ENCODE data around the gene SYNGR2.
"Not testable (repeated sequence)": the region's sequence is repeated elsewhere in the genome, so short reads cannot be mapped to it uniquely, and the experiment has no call there.

SYNGR2 gene

DNA sequence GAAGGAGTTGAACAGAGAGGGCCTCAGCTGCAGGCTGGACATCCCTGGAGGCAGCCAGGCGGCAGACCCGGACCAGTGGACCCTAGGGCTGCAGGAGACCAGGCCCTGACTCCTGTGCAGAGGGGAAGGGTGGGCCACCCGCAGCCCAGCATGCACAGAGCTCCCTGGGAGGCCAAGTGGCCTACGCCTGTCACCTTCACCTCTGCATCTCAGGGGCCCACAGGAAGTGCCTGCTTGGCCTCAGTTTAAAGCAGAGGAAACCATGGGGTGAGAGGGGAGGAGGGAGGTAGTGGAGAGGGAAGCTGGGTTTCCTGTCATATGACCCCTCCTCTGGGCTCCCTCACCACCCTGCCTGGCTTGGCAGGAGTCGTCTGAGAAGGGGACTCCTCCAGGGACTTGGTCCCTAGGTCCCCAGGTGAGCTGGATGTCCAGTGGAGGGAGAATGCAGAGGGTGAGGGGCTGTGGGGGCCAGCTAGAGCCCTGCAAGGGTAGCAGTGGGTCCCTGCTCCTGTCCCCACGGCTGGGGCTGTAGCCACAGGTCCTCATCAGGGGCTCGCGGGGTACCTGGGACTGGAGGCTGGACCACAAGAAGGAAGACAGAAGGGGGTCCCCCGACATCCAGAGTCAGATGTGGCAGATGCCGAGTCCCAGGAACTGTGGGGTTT is 37.8 kb upstream of the SYNGR2 start, which contains the start of gene TMC8:
Gene TMC8, plus strand, starts transcription at position 335 of the 665 bp plus-strand sequence. CDS start 818 bp downstream, outside the sequence.
- no peak for DNase-seq

DNA sequence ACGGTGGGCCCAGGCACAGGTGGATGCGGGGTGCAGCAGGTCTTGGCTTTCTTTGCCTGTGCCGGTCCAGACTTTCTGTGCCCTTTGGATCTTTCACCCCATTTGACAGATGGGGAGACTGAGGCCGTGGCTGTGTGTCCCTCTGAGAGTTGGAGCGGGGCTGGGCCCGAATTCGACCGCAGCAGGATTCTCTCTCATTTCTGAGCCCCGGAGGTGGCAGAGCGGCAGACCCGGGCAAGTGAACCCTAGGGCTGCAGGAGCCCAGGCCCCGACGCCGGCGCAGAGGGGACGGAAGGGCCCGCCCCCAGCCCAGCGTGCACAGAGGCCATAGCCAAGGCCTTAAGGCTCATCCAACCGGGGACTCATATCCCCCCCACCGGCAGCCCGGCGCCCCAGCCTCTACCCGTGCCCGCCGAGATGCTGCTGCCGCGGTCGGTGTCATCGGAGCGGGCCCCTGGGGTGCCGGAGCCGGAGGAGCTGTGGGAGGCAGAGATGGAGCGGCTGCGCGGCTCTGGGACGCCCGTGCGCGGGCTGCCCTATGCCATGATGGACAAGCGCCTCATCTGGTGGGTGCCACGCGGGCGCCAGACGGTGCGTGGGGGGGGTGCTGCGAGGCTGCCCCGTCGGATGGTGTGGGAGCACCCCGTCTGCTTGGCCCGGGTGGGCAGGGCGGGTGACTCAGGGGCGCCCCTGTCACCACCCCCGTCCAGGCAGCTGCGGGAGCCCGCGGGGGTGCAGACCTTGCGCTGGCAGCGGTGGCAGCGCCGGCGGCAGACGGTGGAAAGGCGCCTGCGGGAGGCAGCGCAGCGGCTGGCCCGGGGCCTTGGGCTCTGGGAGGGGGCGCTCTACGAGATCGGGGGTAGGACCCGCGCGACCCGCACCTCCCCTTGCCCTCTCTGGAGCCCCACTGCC is 37.0 kb upstream of the SYNGR2 start:
- DNase-seq, result no peak

DNA sequence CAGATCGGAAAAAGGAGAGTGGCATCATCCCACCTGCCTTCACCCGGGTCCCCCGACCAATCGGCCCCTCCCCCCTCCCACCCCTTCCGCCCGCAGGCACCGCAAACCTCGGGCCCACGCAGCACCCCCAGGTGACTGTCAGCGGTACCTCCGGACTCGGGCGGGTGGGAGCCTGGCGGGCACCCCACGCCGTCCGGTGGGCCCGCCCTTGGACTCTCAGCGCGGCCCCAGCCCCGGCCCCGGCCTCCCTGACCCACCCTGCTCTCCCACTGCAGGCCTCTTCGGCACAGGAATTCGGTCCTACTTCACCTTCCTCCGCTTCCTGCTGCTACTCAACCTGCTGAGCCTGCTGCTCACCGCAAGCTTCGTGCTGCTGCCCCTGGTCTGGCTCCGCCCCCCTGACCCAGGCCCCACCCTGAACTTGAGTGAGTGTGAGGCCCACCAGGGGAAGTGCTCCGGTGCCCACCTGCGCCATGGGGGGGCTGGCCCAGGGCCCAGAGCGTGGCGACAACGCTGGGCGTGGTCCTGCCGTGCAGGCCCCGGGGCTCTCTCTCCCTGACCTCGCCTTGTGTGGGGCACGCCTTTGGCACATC is 36.2 kb upstream of the SYNGR2 start:
- DNase-seq, result no peak

GRCh38 chr17:78132767-78133178 is 35.6 kb upstream of the SYNGR2 start:
- no peak for DNase-seq

- no peak for DNase-seq
Measured at GRCh38 chr17:78133179-78133951, 35.0 kb upstream of the SYNGR2 start.

DNA sequence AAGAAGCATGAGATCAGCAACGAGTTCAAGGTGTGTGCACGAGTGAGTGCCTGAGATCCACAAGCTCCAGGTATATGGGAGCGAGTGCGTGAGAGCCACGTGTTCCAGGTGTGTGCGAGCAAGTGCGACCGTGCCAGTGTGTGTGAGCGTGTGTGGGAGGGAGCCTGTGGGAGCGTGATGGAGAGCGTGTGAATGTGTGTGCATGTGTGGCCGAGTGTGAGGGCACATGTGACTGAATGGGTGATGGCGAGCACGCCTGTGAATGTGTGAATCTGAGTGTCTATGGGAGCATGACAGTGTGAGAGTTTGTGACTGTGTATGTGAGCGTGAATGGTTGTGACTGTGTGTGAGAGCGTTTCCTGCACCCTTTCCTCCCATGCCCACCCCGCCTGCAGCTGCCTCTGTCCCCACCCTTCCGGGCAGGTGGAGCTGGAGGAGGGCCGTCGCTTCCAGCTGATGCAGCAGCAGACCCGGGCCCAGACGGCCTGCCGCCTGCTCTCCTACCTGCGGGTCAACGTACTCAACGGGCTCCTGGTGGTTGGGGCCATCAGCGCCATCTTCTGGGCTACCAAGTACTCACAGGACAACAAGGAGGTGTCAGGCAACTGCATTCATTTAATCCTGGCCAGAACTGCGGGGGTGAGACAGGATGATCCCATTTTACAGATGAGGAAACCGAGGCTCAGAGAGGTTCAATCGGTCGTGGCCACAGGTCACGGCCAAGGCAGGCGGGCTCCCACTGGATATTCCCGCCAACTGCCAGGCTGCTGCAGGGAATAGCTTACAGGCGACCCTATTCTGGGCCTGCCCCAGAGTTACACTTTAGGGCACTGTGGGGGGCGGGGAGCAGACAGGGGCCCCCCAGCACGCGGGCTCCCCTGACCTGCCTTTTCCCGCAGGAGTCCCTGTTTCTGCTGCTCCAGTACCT is 34.1 kb upstream of the SYNGR2 start:
- DNase-seq, result no peak

GRCh38 chr17:78134899-78135385 is 33.4 kb upstream of the SYNGR2 start:
- no peak for DNase-seq

- DNase-seq, result no peak
Measured at GRCh38 chr17:78135858-78136500, 32.4 kb upstream of the SYNGR2 start.

DNA sequence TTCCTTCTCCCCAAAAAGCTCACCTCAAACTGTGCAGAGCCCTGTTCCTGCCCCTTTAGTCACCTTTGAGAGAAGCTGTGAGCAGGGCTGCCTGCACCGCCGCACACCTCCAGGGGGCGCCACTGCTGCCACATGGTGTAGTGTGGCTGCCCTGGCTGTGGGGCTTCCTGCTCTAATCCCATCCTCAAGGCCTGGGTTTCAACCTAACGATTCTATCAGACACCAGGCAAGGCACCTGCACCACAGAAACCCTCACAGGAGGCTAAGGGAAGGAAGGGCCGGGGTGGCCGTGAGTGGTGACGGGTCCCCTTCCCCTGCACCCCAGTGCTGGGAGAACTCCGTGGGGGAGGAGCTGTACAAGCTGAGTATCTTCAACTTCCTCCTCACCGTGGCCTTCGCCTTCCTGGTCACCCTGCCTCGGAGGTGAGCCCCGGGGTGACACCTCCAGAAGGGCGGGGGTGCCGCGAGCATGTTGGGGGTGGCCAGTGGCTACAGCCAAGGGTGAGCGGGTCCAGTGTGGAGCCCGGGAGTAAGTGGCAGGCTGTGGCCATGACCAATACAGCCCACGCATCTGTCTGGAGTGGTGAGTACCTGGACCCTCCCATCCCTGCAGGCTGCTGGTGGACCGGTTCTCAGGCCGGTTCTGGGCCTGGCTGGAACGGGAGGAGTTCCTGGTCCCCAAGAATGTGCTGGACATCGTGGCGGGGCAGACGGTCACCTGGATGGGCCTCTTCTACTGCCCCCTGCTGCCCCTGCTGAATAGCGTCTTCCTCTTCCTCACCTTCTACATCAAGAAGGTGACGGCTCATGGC is 30.8 kb upstream of the SYNGR2 start:
- DNase-seq, result no peak

- no peak for DNase-seq
Measured at GRCh38 chr17:78138204-78139060, 29.9 kb upstream of the SYNGR2 start.

- DNase-seq, result not testable (repeated sequence)
Measured at GRCh38 chr17:78139861-78140168, 28.6 kb upstream of the SYNGR2 start.

DNA sequence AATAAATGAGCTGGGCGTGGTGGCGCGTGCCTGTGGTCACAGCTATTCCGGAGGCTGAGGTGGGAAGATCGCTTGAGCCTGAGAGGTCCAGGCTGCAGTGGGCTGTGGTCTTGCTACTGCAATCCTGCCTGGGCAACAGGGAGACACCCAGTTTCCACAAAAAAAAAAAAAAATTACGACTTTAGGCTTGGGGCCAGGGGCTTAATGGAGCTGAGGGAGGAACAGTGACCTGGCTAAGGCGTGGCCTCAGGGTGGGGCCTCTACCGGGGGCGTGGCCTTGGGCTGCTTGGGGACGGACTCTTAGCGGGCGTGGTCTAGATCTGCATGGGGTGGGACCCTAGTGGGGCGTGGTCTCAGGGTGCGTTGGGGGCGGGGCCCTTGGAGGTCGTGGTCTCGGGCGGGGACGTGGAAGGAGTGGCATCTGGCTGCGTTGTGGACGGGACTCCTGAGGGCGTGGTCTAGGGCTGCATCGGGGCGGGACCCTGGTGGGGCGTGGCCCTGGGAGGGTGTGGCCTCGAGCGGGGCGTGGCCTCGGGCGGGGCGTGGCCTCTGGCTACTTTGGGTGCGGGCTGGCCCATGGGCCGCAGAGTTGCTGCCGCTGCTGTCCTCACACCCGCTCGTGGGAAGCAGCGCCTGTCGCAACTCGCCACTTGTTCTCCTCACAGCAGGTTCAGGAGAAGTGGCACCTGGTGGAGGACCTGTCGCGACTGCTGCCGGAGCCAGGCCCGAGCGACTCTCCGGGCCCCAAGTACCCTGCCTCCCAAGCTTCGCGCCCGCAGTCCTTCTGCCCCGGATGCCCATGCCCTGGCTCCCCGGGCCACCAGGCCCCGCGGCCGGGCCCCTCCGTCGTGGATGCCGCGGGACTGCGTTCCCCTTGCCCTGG is 28.0 kb upstream of the SYNGR2 start:
- peak; percentile 76 for DNase-seq

- DNase-seq, result no peak
Measured at GRCh38 chr17:78141437-78142118, 26.8 kb upstream of the SYNGR2 start.

DNA sequence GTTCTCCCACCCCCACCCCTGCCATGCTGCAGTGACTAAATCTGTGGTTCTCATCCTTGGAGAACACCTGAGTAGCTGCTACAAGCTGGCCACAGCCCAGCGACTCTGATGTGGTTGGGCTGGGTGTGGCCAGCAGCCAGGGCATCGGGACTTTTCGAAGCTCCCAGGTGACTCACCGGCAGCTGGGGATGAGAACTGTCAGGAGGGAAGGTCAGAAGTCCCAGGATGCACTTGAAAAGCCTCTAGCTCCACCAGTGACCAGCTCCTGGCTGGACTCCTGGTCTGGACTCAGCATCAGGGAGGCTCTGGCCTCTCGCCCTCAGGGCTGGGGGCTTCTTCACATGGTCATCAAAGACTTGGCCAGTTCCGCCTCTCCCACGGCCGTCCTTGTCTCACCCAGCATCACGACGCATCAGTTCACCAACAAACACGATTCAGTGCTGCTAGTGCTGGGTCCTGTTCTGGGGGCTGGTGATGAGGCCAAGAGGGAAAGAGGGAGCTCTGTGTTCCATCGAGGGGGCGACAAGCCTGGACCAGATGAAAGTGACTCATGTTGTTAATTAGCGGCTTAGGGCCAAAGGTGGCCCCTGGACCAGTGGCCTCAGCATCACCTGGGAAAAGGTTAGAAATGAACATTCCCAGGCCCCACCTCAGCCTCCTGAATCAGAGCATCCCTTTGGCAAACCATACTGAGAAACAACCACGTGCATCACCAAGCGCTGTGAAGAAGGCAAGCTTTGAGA is 26.1 kb upstream of the SYNGR2 start:
- DNase-seq, result no peak

- no peak for DNase-seq
Measured at GRCh38 chr17:78143214-78144146, 24.9 kb upstream of the SYNGR2 start.

Measured in right hindlimb (tissue), 1 donor.